SK-N-SH treated with all-trans-retinoic acid at 6 μM for 48 hours (cell line): ENCODE data around the gene A1BG.

ENCODE experiments used
- ARNTL ChIP-seq: fragments of 450-650 bp; formaldehyde crosslinking; IDR thresholded peaks from 2 replicates; pipeline ENCODE4 v1.5.0; 2020; ENCODE audit warnings: low read depth, mild to moderate bottlenecking, moderate library complexity, borderline replicate concordance
- CREB5 ChIP-seq: fragments of 250-450 bp; sonication (Bioruptor Pico); IDR thresholded peaks from 2 replicates; pipeline ENCODE4 v1.5.1; 2020; ENCODE audit warnings: low read depth, mild to moderate bottlenecking, moderate library complexity
- RARB ChIP-seq: fragments of 250-450 bp; sonication (Bioruptor Pico); IDR thresholded peaks from 2 replicates; pipeline ENCODE4 v1.8.0; 2021; ENCODE audit warnings: mild to moderate bottlenecking, moderate library complexity
- ZFP3 ChIP-seq: fragments of 250-450 bp; sonication (Bioruptor Pico); IDR thresholded peaks from 2 replicates; pipeline ENCODE4 v1.5.0; 2020; ENCODE audit warnings: mild to moderate bottlenecking, moderate library complexity
- ZFP30 ChIP-seq: fragments of 450-650 bp; formaldehyde crosslinking; IDR thresholded peaks from 2 replicates; pipeline ENCODE4 v1.5.0; 2022; ENCODE audit warnings: mild to moderate bottlenecking, moderate library complexity
- ZNF565 ChIP-seq: fragments of 450-650 bp; formaldehyde crosslinking; conservative IDR thresholded peaks from 2 replicates; pipeline ENCODE4 v1.5.0; 2020; ENCODE audit warnings: low read depth, mild to moderate bottlenecking, moderate library complexity
- TF ChIP-seq, protein P1 (sequence below): fragments of 250-450 bp; sonication (Bioruptor Pico); IDR thresholded peaks from 2 replicates; pipeline ENCODE4 v1.8.0; 2020; ENCODE audit warnings: mild to moderate bottlenecking, moderate library complexity, borderline replicate concordance

DNA sequence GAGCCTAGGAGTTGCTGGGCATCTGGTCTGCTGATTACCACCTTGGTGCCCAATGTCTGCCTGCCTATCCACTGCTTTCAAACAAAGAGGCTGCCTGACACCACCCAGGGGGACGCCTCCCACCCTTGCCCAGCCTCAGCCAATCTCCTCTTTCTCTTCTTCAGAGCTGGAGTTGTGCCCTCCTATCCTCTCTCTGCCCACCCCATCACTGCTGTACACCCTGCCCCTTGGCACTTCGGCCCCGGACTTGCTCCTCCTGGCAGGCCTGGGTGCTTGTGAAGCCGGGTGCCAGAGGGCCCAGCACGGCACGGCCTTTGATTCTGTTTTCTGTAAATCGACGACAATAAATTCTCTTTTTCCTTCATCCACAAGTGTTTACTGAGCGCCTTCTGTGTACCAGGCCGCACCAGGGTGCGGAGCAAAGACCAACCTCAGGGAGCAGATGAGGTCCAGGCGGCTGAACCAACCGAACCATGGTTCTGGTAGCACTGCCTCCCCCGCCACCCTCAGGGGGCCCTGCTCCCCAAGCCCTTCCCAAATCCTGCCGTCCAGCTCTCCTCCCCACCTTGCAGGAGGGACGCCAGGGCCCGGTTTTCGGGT is 47.1 kb upstream of the A1BG start:
- TF ChIP-seq ARNTL (CRISPR knock-in tag) = no peak
- TF ChIP-seq ZNF565 (CRISPR knock-in tag) = no peak
- TF ChIP-seq, protein P1, sequence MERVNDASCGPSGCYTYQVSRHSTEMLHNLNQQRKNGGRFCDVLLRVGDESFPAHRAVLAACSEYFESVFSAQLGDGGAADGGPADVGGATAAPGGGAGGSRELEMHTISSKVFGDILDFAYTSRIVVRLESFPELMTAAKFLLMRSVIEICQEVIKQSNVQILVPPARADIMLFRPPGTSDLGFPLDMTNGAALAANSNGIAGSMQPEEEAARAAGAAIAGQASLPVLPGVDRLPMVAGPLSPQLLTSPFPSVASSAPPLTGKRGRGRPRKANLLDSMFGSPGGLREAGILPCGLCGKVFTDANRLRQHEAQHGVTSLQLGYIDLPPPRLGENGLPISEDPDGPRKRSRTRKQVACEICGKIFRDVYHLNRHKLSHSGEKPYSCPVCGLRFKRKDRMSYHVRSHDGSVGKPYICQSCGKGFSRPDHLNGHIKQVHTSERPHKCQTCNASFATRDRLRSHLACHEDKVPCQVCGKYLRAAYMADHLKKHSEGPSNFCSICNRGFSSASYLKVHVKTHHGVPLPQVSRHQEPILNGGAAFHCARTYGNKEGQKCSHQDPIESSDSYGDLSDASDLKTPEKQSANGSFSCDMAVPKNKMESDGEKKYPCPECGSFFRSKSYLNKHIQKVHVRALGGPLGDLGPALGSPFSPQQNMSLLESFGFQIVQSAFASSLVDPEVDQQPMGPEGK (CRISPR knock-in tag) = no peak
- no peak for TF ChIP-seq RARB (CRISPR knock-in tag)
- no peak for TF ChIP-seq ZFP3 (CRISPR knock-in tag)
- TF ChIP-seq CREB5 (CRISPR knock-in tag) = no peak
- no peak for TF ChIP-seq ZFP30 (CRISPR knock-in tag)
